ENCODE measurements around the gene BTD.

DNA sequence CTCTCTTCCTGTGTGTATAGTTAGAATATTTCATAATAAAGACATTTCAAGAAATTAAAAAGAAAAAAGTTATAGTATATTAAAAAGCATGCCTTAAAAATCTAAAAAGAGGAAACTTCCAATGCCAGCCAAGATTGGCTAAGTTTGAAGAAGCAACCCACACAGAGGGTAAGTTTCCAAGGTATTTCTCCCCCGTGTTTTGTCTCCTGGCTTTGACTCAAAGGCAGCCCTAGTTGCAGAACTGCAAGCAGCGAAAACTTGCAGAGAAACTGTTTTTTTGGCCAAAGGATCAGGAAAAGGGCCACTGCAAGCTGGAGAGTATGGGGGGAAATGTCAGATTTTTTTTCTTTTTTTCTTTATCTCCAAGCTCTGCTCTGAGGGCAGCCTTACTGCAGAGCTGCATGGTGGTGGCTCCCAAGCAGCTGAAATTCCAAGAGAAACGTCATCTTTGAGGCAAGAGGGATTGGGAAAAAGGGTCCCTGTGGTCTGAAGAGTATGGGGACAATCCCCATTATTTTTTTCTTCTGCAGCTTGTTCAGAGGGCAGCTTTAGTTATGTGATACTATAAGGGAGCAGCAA is 23.2 kb upstream of the BTD start:
- TF ChIP-seq, protein P1, sequence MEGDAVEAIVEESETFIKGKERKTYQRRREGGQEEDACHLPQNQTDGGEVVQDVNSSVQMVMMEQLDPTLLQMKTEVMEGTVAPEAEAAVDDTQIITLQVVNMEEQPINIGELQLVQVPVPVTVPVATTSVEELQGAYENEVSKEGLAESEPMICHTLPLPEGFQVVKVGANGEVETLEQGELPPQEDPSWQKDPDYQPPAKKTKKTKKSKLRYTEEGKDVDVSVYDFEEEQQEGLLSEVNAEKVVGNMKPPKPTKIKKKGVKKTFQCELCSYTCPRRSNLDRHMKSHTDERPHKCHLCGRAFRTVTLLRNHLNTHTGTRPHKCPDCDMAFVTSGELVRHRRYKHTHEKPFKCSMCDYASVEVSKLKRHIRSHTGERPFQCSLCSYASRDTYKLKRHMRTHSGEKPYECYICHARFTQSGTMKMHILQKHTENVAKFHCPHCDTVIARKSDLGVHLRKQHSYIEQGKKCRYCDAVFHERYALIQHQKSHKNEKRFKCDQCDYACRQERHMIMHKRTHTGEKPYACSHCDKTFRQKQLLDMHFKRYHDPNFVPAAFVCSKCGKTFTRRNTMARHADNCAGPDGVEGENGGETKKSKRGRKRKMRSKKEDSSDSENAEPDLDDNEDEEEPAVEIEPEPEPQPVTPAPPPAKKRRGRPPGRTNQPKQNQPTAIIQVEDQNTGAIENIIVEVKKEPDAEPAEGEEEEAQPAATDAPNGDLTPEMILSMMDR (IDR thresholded peaks at IDR 0.05; ENCODE audit: insufficient read depth, low read depth, low read length) = no peak
- TF ChIP-seq EZH2 (IDR thresholded peaks at IDR 0.05; ENCODE audit: insufficient read depth, low read length) = no peak

Measured in astrocyte (in vitro differentiated cells and primary cell).